GM19193 (cell line): Measurements from ENCODE around the gene MRPL27.

Experiments used
- POLR2A ChIP-seq: IDR thresholded peaks from 4 replicates; pipeline ENCODE4 v1.6.1; 2011; ENCODE audit not compliant: insufficient read depth, insufficient read length; ENCODE audit errors: extremely low read depth

Gene MRPL27

GRCh38 chr17:50392621-50393020 lies 19.6 kb upstream of the MRPL27 start:
- TF ChIP-seq POLR2A = no peak

- TF ChIP-seq POLR2A = no peak
These were observed 16.6 kb upstream of the MRPL27 start for GRCh38 chr17:50389534-50389933.

GRCh38 chr17:50388728-50389127 lies 15.7 kb upstream of the MRPL27 start:
- TF ChIP-seq POLR2A = no peak

GRCh38 chr17:50386510-50386909 lies 13.5 kb upstream of the MRPL27 start:
- TF ChIP-seq POLR2A = no peak

DNA sequence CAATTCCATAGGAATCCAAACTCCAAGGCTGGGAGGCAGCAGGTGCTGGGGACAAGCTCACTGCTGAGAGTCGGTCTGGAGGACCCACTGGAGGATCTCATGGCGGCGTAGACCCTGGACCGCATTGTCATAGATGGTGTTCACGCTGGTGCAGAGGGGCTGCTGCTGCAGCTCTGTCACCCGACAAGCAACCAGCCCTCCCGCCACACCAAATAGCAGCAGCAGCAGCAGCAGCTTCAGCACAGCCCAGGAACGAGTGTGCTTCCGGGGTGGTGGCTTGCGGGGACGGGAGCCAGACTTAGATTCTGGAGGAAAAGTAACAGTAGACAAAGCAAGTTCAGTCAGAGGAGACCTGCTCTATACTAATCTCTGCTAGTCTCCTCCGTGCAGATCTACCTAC lies 9.9 kb upstream of the MRPL27 start:
- no peak for TF ChIP-seq POLR2A

- TF ChIP-seq POLR2A = no peak
These were observed 8.9 kb upstream of the MRPL27 start for GRCh38 chr17:50381920-50382319.

DNA sequence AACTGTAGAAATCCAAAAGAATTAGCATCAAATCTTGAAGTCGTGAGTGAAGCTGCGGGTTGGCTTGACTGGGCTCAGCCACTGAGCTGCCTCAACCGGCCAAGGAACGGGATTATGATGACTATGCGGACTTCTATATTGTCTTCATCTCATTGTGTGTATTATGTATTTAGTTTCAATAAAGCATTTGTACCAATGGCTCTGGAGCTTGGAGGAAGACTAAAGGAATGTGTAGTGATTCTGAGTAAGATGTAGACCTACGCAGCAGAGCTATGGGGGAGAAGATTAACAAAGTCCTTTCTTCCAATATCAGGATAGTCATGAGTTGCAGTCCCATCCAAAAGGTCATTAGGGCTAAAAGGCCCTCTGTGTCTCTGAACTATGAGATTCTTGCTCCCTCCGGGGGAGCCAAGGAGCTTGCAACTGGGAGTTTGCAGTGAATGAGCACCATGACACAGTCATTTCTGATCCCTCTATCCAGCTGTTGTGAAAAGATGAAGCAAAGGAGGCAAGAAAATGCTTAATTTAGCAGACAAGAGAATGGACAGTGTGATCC lies 8.4 kb upstream of the MRPL27 start:
- no peak for TF ChIP-seq POLR2A

GRCh38 chr17:50380369-50381259 lies 7.6 kb upstream of the MRPL27 start:
- TF ChIP-seq POLR2A = peak; percentile 18

- TF ChIP-seq POLR2A = no peak
These were observed 6.6 kb upstream of the MRPL27 start for GRCh38 chr17:50379351-50380132.

DNA sequence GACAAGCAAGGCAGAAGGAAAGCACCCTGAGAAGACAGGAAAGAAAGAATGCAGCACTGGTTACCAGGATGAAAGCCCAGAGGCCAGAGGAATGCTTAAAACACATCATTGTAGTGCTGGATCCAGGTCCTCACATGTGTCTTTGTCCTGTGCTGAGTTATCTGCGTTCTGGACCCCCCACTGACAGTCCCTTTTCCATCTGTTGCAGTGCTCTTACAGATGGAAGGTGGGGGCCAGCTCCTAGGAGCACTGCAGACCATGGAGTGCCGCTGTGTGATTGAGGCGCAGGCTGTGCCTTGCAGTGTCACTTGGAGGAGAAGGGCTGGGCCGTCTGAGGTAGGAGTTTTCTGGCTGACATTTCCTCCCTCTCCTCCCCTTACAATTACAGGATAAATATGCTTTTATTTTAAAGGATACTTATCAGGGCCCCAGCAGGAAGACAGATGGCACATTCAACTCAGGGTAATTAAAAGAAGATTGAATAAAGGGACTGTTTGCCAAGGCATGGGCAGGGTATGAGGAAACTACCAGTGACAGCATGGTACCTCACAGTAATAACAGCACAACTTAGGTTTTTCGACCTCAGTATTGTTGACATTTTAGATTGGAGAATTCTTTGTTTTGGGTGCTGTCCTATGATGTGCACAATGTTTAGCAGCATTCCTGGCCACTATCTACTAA lies 3.0 kb upstream of the MRPL27 start:
- no peak for TF ChIP-seq POLR2A

GRCh38 chr17:50373705-50374104 lies 721 bp upstream of the MRPL27 start:
- TF ChIP-seq POLR2A = no peak

GRCh38 chr17:50372222-50372757 lies 694 bp downstream of the MRPL27 start:
- TF ChIP-seq POLR2A = no peak

DNA sequence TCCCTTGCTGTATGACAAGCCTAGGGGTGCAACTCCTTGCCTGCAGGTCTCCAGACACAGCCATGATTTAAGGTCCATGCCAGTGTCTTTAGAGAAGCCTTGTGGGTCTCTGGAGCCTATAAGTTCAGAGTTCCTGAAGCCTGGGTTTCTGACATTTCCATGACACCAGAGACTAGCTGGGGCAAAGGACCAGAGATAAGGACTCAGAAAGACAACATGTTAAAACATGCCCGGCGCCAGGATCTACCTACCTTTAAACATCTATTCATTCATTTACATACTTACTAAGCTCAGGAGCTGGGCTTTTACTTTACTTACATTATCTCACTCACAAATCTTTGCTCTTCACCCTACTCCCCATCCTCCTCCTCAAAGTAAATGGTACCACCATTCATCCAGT lies 1.5 kb downstream of the MRPL27 start:
- no peak for TF ChIP-seq POLR2A

DNA sequence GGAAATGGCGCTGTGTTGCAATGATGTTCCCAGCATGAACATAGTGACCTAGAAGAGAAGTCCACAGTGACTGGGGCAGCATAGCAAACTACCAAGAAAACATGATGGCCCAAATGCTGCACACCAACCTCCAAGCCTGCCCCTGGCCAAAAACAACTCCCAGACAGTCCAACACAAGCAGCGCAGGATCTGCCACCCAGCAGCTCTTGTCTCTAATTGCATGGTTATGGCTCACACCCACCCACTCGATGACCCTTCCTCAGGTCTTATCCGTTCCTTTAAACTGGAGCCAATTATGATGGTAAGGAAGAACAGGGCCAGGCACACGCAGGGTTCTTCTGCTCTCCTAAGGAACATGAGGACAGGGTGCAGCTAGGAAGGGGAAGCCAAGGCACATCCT lies 2.9 kb downstream of the MRPL27 start:
- TF ChIP-seq POLR2A = no peak

- no peak for TF ChIP-seq POLR2A
These were observed 5.6 kb downstream of the MRPL27 start for GRCh38 chr17:50367401-50367800.

DNA sequence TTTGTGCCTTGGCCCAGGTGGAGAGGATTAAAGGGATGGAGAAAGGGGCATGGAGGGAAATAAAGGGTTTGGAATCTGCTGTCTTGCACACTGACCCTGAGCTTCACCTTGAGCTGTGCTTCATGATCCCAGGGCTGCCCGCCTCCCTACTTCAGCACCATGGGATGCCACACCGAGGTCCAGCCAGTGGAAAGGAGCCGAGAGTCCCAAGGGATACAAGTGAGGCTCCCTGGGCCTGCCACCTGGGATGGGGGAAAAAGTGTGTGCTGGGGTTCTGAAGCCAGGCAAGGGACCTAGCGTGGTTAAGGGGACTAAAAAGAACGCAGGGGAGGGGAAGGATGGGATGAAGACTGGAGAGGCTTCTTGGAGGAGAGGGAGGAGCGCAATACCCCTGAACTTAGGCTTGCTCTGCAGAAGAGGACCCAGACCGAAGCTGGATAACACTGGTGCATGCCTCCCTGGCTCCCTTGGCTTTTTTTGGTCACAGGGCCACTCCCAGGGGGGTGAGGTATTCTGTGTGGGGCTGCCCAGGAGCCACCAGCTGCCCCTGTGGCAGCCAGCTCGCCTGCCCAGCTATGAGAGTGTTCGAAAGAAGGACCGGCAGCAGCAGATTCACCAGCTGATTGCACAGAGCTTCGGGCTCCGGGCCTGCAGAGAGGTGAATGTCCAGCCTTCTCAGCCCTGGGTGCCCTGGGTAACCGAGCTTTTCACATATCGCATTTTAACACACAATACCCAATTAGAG lies 7.2 kb downstream of the MRPL27 start:
- TF ChIP-seq POLR2A = no peak
